Suprapubic skin (tissue), 3 donors: ENCODE data around the gene ALOX5AP.

Experiments used
- CTCF ChIP-seq, 2 donors: fragments of 200-600 bp in 1 of 2; fragments of 450-650 bp in 1 of 2; sonication (generic) in 1 of 2; IDR thresholded peaks; one replicate each; pipeline ENCODE4 v1.5.1; 2016 to 2019; ENCODE audit warnings: antibody characterized with exemption in 2 of 2, mild to moderate bottlenecking in 1 of 2, moderate library complexity in 1 of 2
- POLR2A ChIP-seq, 2 donors: fragments of 450-650 bp; IDR thresholded peaks; one replicate each; pipeline ENCODE4 v1.6.1; 2017; ENCODE audit warnings: antibody characterized with exemption in 2 of 2, mild to moderate bottlenecking in 2 of 2, moderate library complexity in 2 of 2

- TF ChIP-seq CTCF (IDR thresholded peaks at IDR 0.05) = no peak
- no peak for TF ChIP-seq POLR2A (IDR thresholded peaks at IDR 0.05)
These were observed 63.5 kb downstream of the ALOX5AP start for GRCh38 chr13:30798776-30799355.
